ENCODE data around the gene FAM237A.

- TF ChIP-seq CTCF (IDR thresholded peaks at IDR 0.05; ENCODE audit: low read depth, low read length) (no peak), MYC (IDR thresholded peaks at IDR 0.05; ENCODE audit: low read depth, low read length) (no peak)
- TF ChIP-seq, protein P1, sequence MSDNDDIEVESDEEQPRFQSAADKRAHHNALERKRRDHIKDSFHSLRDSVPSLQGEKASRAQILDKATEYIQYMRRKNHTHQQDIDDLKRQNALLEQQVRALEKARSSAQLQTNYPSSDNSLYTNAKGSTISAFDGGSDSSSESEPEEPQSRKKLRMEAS (IDR thresholded peaks at IDR 0.05; ENCODE audit: low read depth, low read length): no peak
Observed at GRCh38 chr2:206631340-206631739, 10.9 kb upstream of the FAM237A start.
